GM19467 (cell line): ENCODE results near the gene EPB41.
"Not testable (repeated sequence)": the region's sequence is repeated elsewhere in the genome, so short reads cannot be mapped to it uniquely, and the experiment has no call there.

Experiments used
- ATAC-seq: cut with Tn5 transposase; IDR thresholded peaks from one replicate; pipeline ENCODE4 v1.9.1; 2021; ENCODE audit warnings: mild to moderate bottlenecking, moderate library complexity; ENCODE audit not compliant: unreplicated experiment

EPB41 gene

GRCh38 chr1:29124366-29125236, 210.2 kb downstream of the EPB41 start:
- no peak for ATAC-seq

- no peak for ATAC-seq
Measured at GRCh38 chr1:29125237-29125641, 210.9 kb downstream of the EPB41 start.

GRCh38 chr1:29125788-29126187, 211.4 kb downstream of the EPB41 start:
- no peak for ATAC-seq

- no peak for ATAC-seq
Measured at GRCh38 chr1:29126198-29126597, 211.8 kb downstream of the EPB41 start.

- no peak for ATAC-seq
Measured at GRCh38 chr1:29128739-29129138, 214.4 kb downstream of the EPB41 start.

- ATAC-seq, result no peak
Measured at GRCh38 chr1:29129916-29130315, 215.5 kb downstream of the EPB41 start.

- not testable (repeated sequence) for ATAC-seq
Measured at GRCh38 chr1:29131056-29131455, 216.7 kb downstream of the EPB41 start.

GRCh38 chr1:29133861-29134694, 219.7 kb downstream of the EPB41 start:
- ATAC-seq, result no peak

- no peak for ATAC-seq
Measured at GRCh38 chr1:29134695-29135028, 220.3 kb downstream of the EPB41 start.

- no peak for ATAC-seq
Measured at GRCh38 chr1:29136391-29136915, 222.1 kb downstream of the EPB41 start.

- ATAC-seq, result no peak
Measured at GRCh38 chr1:29142714-29143113, 228.3 kb downstream of the EPB41 start.

- ATAC-seq, result no peak
Measured at GRCh38 chr1:29144178-29144577, 229.8 kb downstream of the EPB41 start.

GRCh38 chr1:29145739-29146437, 231.5 kb downstream of the EPB41 start:
- ATAC-seq, result no peak

GRCh38 chr1:29148656-29149491, 234.5 kb downstream of the EPB41 start:
- no peak for ATAC-seq

- not testable (repeated sequence) for ATAC-seq
Measured at GRCh38 chr1:29150346-29150745, 236.0 kb downstream of the EPB41 start.

GRCh38 chr1:29152046-29152805, 237.9 kb downstream of the EPB41 start:
- ATAC-seq, result no peak

GRCh38 chr1:29156543-29157268, 242.3 kb downstream of the EPB41 start:
- no peak for ATAC-seq

GRCh38 chr1:29157269-29157601, 242.9 kb downstream of the EPB41 start:
- ATAC-seq, result no peak

- no peak for ATAC-seq
Measured at GRCh38 chr1:29159773-29160172, 245.4 kb downstream of the EPB41 start.
